ENCODE data around the gene APBB2.

Gene APBB2

GRCh38 chr4:41079881-41080560 lies 134.3 kb downstream of the APBB2 start:
- H3K4me3 ChIP-seq (ENCODE audit: low read length), result no peak overlapping the region
- H3K4me1 ChIP-seq (ENCODE audit: control insufficient read depth, low read depth, low read length), result peaks cover 5% of the 10 kb centered on the region
- H3K9ac ChIP-seq (ENCODE audit: low read length), result no peak overlapping the region
- H3K27me3 ChIP-seq (ENCODE audit: control insufficient read depth, insufficient read depth, low read length), result no peaks in the 10 kb centered on the region
- no peak overlapping the region for H3K27ac ChIP-seq (ENCODE audit: low read length)
- no peaks in the 10 kb centered on the region for H3K36me3 ChIP-seq (ENCODE audit: control insufficient read depth, low read depth, low read length)
- no peaks in the 10 kb centered on the region for H3K9me3 ChIP-seq (ENCODE audit: control insufficient read depth, low read depth, low read length)

- Histone ChIP-seq H3K9ac (ENCODE audit: low read length) (no peak overlapping the region), H3K27ac (ENCODE audit: low read length) (no peak overlapping the region)
Observed at GRCh38 chr4:41077628-41078027, 136.7 kb downstream of the APBB2 start.

GRCh38 chr4:41076481-41076880 lies 137.9 kb downstream of the APBB2 start:
- H3K36me3 ChIP-seq (ENCODE audit: control insufficient read depth, low read depth, low read length), result no peaks in the 10 kb centered on the region
- no peaks in the 10 kb centered on the region for H3K9me3 ChIP-seq (ENCODE audit: control insufficient read depth, low read depth, low read length)
- H3K9ac ChIP-seq (ENCODE audit: low read length), result no peak overlapping the region
- no peak overlapping the region for H3K27ac ChIP-seq (ENCODE audit: low read length)
- no peaks in the 10 kb centered on the region for H3K27me3 ChIP-seq (ENCODE audit: control insufficient read depth, insufficient read depth, low read length)
- H3K4me1 ChIP-seq (ENCODE audit: control insufficient read depth, low read depth, low read length), result peaks cover 5% of the 10 kb centered on the region
- no peak overlapping the region for H3K4me3 ChIP-seq (ENCODE audit: low read length)

More at GRCh38 chr4:41077628-41078027, 136.7 kb downstream of the APBB2 start:
- Histone ChIP-seq H3K4me3 (ENCODE audit: low read length) (no peak overlapping the region), H3K4me1 (ENCODE audit: control insufficient read depth, low read depth, low read length) (peaks cover 5% of the 10 kb centered on the region), H3K36me3 (ENCODE audit: control insufficient read depth, low read depth, low read length) (no peaks in the 10 kb centered on the region), H3K27me3 (ENCODE audit: control insufficient read depth, insufficient read depth, low read length) (no peaks in the 10 kb centered on the region), H3K9me3 (ENCODE audit: control insufficient read depth, low read depth, low read length) (no peaks in the 10 kb centered on the region)

- H3K4me3 ChIP-seq (ENCODE audit: low read length), result no peak overlapping the region
- H3K27ac ChIP-seq (ENCODE audit: low read length), result no peak overlapping the region
- H3K27me3 ChIP-seq (ENCODE audit: control insufficient read depth, insufficient read depth, low read length), result no peaks in the 10 kb centered on the region
- no peak overlapping the region for H3K9ac ChIP-seq (ENCODE audit: low read length)
- H3K9me3 ChIP-seq (ENCODE audit: control insufficient read depth, low read depth, low read length), result no peaks in the 10 kb centered on the region
- peaks cover 19% of the 10 kb centered on the region for H3K4me1 ChIP-seq (ENCODE audit: control insufficient read depth, low read depth, low read length)
- no peaks in the 10 kb centered on the region for H3K36me3 ChIP-seq (ENCODE audit: control insufficient read depth, low read depth, low read length)
Observed at GRCh38 chr4:41074215-41074614, 140.1 kb downstream of the APBB2 start.

GRCh38 chr4:41072021-41072777 lies 142.1 kb downstream of the APBB2 start:
- H3K27me3 ChIP-seq (ENCODE audit: control insufficient read depth, insufficient read depth, low read length), result no peaks in the 10 kb centered on the region
- H3K27ac ChIP-seq (ENCODE audit: low read length), result no peak overlapping the region
- peaks cover 19% of the 10 kb centered on the region for H3K4me1 ChIP-seq (ENCODE audit: control insufficient read depth, low read depth, low read length)
- H3K4me3 ChIP-seq (ENCODE audit: low read length), result no peak overlapping the region
- H3K36me3 ChIP-seq (ENCODE audit: control insufficient read depth, low read depth, low read length), result no peaks in the 10 kb centered on the region
- no peaks in the 10 kb centered on the region for H3K9me3 ChIP-seq (ENCODE audit: control insufficient read depth, low read depth, low read length)
- no peak overlapping the region for H3K9ac ChIP-seq (ENCODE audit: low read length)

- Histone ChIP-seq H3K4me1 (ENCODE audit: control insufficient read depth, low read depth, low read length) (peaks cover 19% of the 10 kb centered on the region), H3K9me3 (ENCODE audit: control insufficient read depth, low read depth, low read length) (no peaks in the 10 kb centered on the region), H3K9ac (ENCODE audit: low read length) (no peak overlapping the region), H3K27me3 (ENCODE audit: control insufficient read depth, insufficient read depth, low read length) (no peaks in the 10 kb centered on the region), H3K36me3 (ENCODE audit: control insufficient read depth, low read depth, low read length) (no peaks in the 10 kb centered on the region), H3K4me3 (ENCODE audit: low read length) (no peak overlapping the region), H3K27ac (ENCODE audit: low read length) (no peak overlapping the region)
Observed at GRCh38 chr4:41070516-41071281, 143.6 kb downstream of the APBB2 start.

GRCh38 chr4:41069838-41070237 lies 144.5 kb downstream of the APBB2 start:
- no peaks in the 10 kb centered on the region for H3K27me3 ChIP-seq (ENCODE audit: control insufficient read depth, insufficient read depth, low read length)
- H3K4me1 ChIP-seq (ENCODE audit: control insufficient read depth, low read depth, low read length), result peaks cover 19% of the 10 kb centered on the region
- no peaks in the 10 kb centered on the region for H3K36me3 ChIP-seq (ENCODE audit: control insufficient read depth, low read depth, low read length)

GRCh38 chr4:41069257-41069656 lies 145.1 kb downstream of the APBB2 start:
- H3K27me3 ChIP-seq (ENCODE audit: control insufficient read depth, insufficient read depth, low read length), result no peaks in the 10 kb centered on the region
- no peak overlapping the region for H3K4me3 ChIP-seq (ENCODE audit: low read length)
- H3K36me3 ChIP-seq (ENCODE audit: control insufficient read depth, low read depth, low read length), result no peaks in the 10 kb centered on the region
- no peak overlapping the region for H3K27ac ChIP-seq (ENCODE audit: low read length)
- H3K9me3 ChIP-seq (ENCODE audit: control insufficient read depth, low read depth, low read length), result no peaks in the 10 kb centered on the region
- H3K4me1 ChIP-seq (ENCODE audit: control insufficient read depth, low read depth, low read length), result peaks cover 19% of the 10 kb centered on the region
- H3K9ac ChIP-seq (ENCODE audit: low read length), result no peak overlapping the region

More at GRCh38 chr4:41069838-41070237, 144.5 kb downstream of the APBB2 start:
- no peak overlapping the region for H3K27ac ChIP-seq (ENCODE audit: low read length)
- no peak overlapping the region for H3K9ac ChIP-seq (ENCODE audit: low read length)
- H3K9me3 ChIP-seq (ENCODE audit: control insufficient read depth, low read depth, low read length), result no peaks in the 10 kb centered on the region
- H3K4me3 ChIP-seq (ENCODE audit: low read length), result no peak overlapping the region

- no peaks in the 10 kb centered on the region for H3K36me3 ChIP-seq (ENCODE audit: control insufficient read depth, low read depth, low read length)
- H3K27me3 ChIP-seq (ENCODE audit: control insufficient read depth, insufficient read depth, low read length), result no peaks in the 10 kb centered on the region
- no peaks in the 10 kb centered on the region for H3K9me3 ChIP-seq (ENCODE audit: control insufficient read depth, low read depth, low read length)
- no peak overlapping the region for H3K4me3 ChIP-seq (ENCODE audit: low read length)
- H3K4me1 ChIP-seq (ENCODE audit: control insufficient read depth, low read depth, low read length), result peaks cover 19% of the 10 kb centered on the region
- no peak overlapping the region for H3K27ac ChIP-seq (ENCODE audit: low read length)
- H3K9ac ChIP-seq (ENCODE audit: low read length), result no peak overlapping the region
Observed at GRCh38 chr4:41067369-41067768, 147.0 kb downstream of the APBB2 start.

- no peaks in the 10 kb centered on the region for H3K9me3 ChIP-seq (ENCODE audit: control insufficient read depth, low read depth, low read length)
- no peaks in the 10 kb centered on the region for H3K27me3 ChIP-seq (ENCODE audit: control insufficient read depth, insufficient read depth, low read length)
- H3K9ac ChIP-seq (ENCODE audit: low read length), result no peak overlapping the region
- H3K4me1 ChIP-seq (ENCODE audit: control insufficient read depth, low read depth, low read length), result peaks cover 19% of the 10 kb centered on the region
- H3K27ac ChIP-seq (ENCODE audit: low read length), result no peak overlapping the region
- H3K36me3 ChIP-seq (ENCODE audit: control insufficient read depth, low read depth, low read length), result no peaks in the 10 kb centered on the region
- H3K4me3 ChIP-seq (ENCODE audit: low read length), result no peak overlapping the region
Observed at GRCh38 chr4:41066049-41066448, 148.3 kb downstream of the APBB2 start.

GRCh38 chr4:41065434-41066006 lies 148.8 kb downstream of the APBB2 start:
- Histone ChIP-seq H3K4me3 (ENCODE audit: low read length) (no peak overlapping the region), H3K27ac (ENCODE audit: low read length) (no peak overlapping the region), H3K4me1 (ENCODE audit: control insufficient read depth, low read depth, low read length) (peaks cover 14% of the 10 kb centered on the region), H3K9me3 (ENCODE audit: control insufficient read depth, low read depth, low read length) (no peaks in the 10 kb centered on the region), H3K27me3 (ENCODE audit: control insufficient read depth, insufficient read depth, low read length) (no peaks in the 10 kb centered on the region), H3K36me3 (ENCODE audit: control insufficient read depth, low read depth, low read length) (no peaks in the 10 kb centered on the region), H3K9ac (ENCODE audit: low read length) (no peak overlapping the region)

Measured in iPS-18a (cell line).